GM12874 (cell line): ENCODE measurements around the gene IL1RAPL1.

Experiments used
- CTCF ChIP-seq: IDR thresholded peaks from 2 replicates; pipeline ENCODE4 v1.5.1; 2011; ENCODE audit warnings: low read depth, mild to moderate bottlenecking, control low read depth, low read length, moderate library complexity; ENCODE audit not compliant: insufficient read depth

IL1RAPL1 gene

GRCh38 chrX:28586981-28587551 lies at the start of gene IL1RAPL1:
TSS of gene IL1RAPL1 (plus strand) at chrX:28587446.
- TF ChIP-seq CTCF, result no peak

- TF ChIP-seq CTCF, result no peak
These were observed 44.5 kb upstream of the IL1RAPL1 start for GRCh38 chrX:28542791-28543190.

GRCh38 chrX:28549838-28550237 lies 37.4 kb upstream of the IL1RAPL1 start:
- TF ChIP-seq CTCF, result no peak

GRCh38 chrX:28550331-28550872 lies 36.8 kb upstream of the IL1RAPL1 start:
- no peak for TF ChIP-seq CTCF

- TF ChIP-seq CTCF, result no peak
These were observed 34.9 kb upstream of the IL1RAPL1 start for GRCh38 chrX:28552322-28552721.

- TF ChIP-seq CTCF, result no peak
These were observed 34.1 kb upstream of the IL1RAPL1 start for GRCh38 chrX:28552882-28553829.

- TF ChIP-seq CTCF, result no peak
These were observed 11.1 kb upstream of the IL1RAPL1 start for GRCh38 chrX:28576117-28576516.
